GM23338 (cell line): ENCODE measurements around the gene CETP. TPM values are rescaled to one million over a fixed set of nuclear protein-coding genes. Genes with fewer than 3 reads are reported as not detected.

ENCODE experiments used
- ATAC-seq: fragments of 200-7000 bp; cut with Tn5 transposase; 3 replicates; pipeline ENCODE4 v1.9.1; 2020
- DNase-seq: peaks from one replicate; pipeline ENCODE4 v3.0.0-alpha.2; 2015; ENCODE audit warnings: low spot score
- H2AFZ ChIP-seq: fragments of 200-600 bp; sonication (generic); 2 replicates; pipeline ENCODE4 v1.8.0; 2016; ENCODE audit warnings: antibody characterized with exemption, mild to moderate bottlenecking, moderate library complexity
- H3F3A ChIP-seq: fragments of 200-600 bp; sonication (generic); replicated peaks from 2 replicates; pipeline ENCODE4 v1.8.0; 2017; ENCODE audit warnings: antibody characterized with exemption, mixed run types, low read depth
- H3K27ac ChIP-seq: fragments of 200-600 bp; sonication (generic); 2 replicates; pipeline ENCODE4 v1.6.1; 2016; ENCODE audit warnings: low read depth
- H3K27me3 ChIP-seq: fragments of 200-600 bp; sonication (generic); 2 replicates; pipeline ENCODE4 v1.8.0; 2016; ENCODE audit warnings: mild to moderate bottlenecking, mixed run types, moderate library complexity; ENCODE audit not compliant: insufficient read depth
- H3K36me3 ChIP-seq: fragments of 200-600 bp; sonication (generic); 2 replicates; pipeline ENCODE4 v1.8.0; 2016; ENCODE audit warnings: mild to moderate bottlenecking; ENCODE audit not compliant: insufficient read depth
- H3K4me1 ChIP-seq: fragments of 200-600 bp; sonication (generic); 2 replicates; pipeline ENCODE4 v1.8.0; 2016; ENCODE audit warnings: mild to moderate bottlenecking, moderate library complexity; ENCODE audit not compliant: insufficient read depth
- H3K4me2 ChIP-seq: fragments of 200-600 bp; sonication (generic); 2 replicates; pipeline ENCODE4 v1.7.1; 2017; ENCODE audit warnings: mixed run types
- H3K4me3 ChIP-seq: fragments of 200-600 bp; sonication (generic); 2 replicates; pipeline ENCODE4 v1.6.1; 2016; ENCODE audit warnings: mixed run types
- H3K79me2 ChIP-seq: fragments of 200-600 bp; sonication (generic); replicated peaks from 2 replicates; pipeline ENCODE4 v1.8.0; 2017; ENCODE audit warnings: mild to moderate bottlenecking; ENCODE audit not compliant: insufficient read depth
- H3K9me2 ChIP-seq: fragments of 200-600 bp; sonication (generic); 2 replicates; pipeline ENCODE4 v1.8.0; 2017; ENCODE audit not compliant: insufficient read depth
- H4K20me1 ChIP-seq: fragments of 200-600 bp; sonication (generic); replicated peaks from 2 replicates; pipeline ENCODE4 v1.8.0; 2017; ENCODE audit warnings: mild to moderate bottlenecking; ENCODE audit not compliant: insufficient read depth
- H3K27ac Mint-ChIP-seq: 2 replicates; pipeline ENCODE4 v1.8.0; 2020; ENCODE audit warnings: inconsistent platforms, mild to moderate bottlenecking, moderate library complexity, mixed read lengths
- H3K27me3 Mint-ChIP-seq: 3 replicates; pipeline ENCODE4 v1.8.0; 2022; ENCODE audit warnings: low read depth, mild to moderate bottlenecking, moderate library complexity, mixed read lengths, inconsistent platforms; ENCODE audit not compliant: insufficient read depth, poor library complexity
- H3K36me3 Mint-ChIP-seq: 3 replicates; pipeline ENCODE4 v1.8.0; 2021; ENCODE audit warnings: low read depth, mild to moderate bottlenecking, inconsistent platforms, moderate library complexity, mixed read lengths
- H3K4me1 Mint-ChIP-seq: 3 replicates; pipeline ENCODE4 v1.8.0; 2020; ENCODE audit warnings: mild to moderate bottlenecking, inconsistent platforms, mixed read lengths
- H3K4me3 Mint-ChIP-seq: 3 replicates; pipeline ENCODE4 v1.8.0; 2021; ENCODE audit warnings: moderate library complexity, mild to moderate bottlenecking, inconsistent platforms, mixed read lengths
- H3K9me3 Mint-ChIP-seq: 3 replicates; pipeline ENCODE4 v1.8.0; 2020; ENCODE audit warnings: moderate library complexity, mild to moderate bottlenecking, inconsistent platforms, mixed read lengths
- CREB1 ChIP-seq: fragments of 250-450 bp; sonication (Bioruptor Pico); IDR thresholded peaks from 2 replicates; pipeline ENCODE4 v1.5.0; 2020; ENCODE audit warnings: low read depth, mild to moderate bottlenecking, moderate library complexity
- EZH2 ChIP-seq: fragments of 200-600 bp; sonication (generic); IDR thresholded peaks from one replicate; pipeline ENCODE4 v1.8.0; 2017; ENCODE audit warnings: antibody characterized with exemption, mild to moderate bottlenecking, low read depth; ENCODE audit not compliant: unreplicated experiment
- EZH2phosphoT487 ChIP-seq: fragments of 200-600 bp; sonication (generic); IDR thresholded peaks from one replicate; pipeline ENCODE4 v1.8.1; 2018; ENCODE audit warnings: antibody characterized with exemption; ENCODE audit not compliant: unreplicated experiment
- JUNB ChIP-seq: IDR thresholded peaks from one replicate; pipeline ENCODE4 v1.6.1; 2016; ENCODE audit warnings: antibody characterized with exemption; ENCODE audit not compliant: unreplicated experiment
- NANOG ChIP-seq: IDR thresholded peaks from 2 replicates; pipeline ENCODE4 v1.6.1; 2016; ENCODE audit warnings: antibody characterized with exemption, borderline replicate concordance
- REST ChIP-seq: IDR thresholded peaks from one replicate; pipeline ENCODE4 v1.6.1; 2018; ENCODE audit warnings: antibody characterized with exemption; ENCODE audit not compliant: unreplicated experiment
- STAT1 ChIP-seq: IDR thresholded peaks from one replicate; pipeline ENCODE4 v1.6.1; 2016; ENCODE audit warnings: antibody characterized with exemption; ENCODE audit not compliant: unreplicated experiment
- ZNF114 ChIP-seq: fragments of 250-450 bp; sonication (Bioruptor Pico); IDR thresholded peaks from 2 replicates; pipeline ENCODE4 v1.5.0; 2020; ENCODE audit warnings: mild to moderate bottlenecking, moderate library complexity
- ZNF331 ChIP-seq: fragments of 250-450 bp; sonication (Bioruptor Pico); IDR thresholded peaks from 2 replicates; pipeline ENCODE4 v1.5.0; 2020; ENCODE audit warnings: low read depth, mild to moderate bottlenecking, moderate library complexity
- polyA plus RNA-seq: library from polyadenylated mRNA; unstranded; fragments of >200 nt; fragmentation: Nextera tagmentation; extraction: Ambion mirVana; gene quantifications from 2 replicates; pipeline ENCODE4 v1.2.1, GENCODE V29; 2016
- total RNA-seq: library from RNA; depleted of rRNA; stranded (reverse); fragments of >200 nt; shearing (Covaris generic); gene quantifications from 2 replicates; pipeline ENCODE4 v1.2.3, GENCODE V29; 2014
- TF ChIP-seq, protein P1 (sequence below), 2 experiments: fragments of 200-600 bp in 1 of 2; sonication (generic) in 1 of 2; conservative IDR thresholded peaks; 2 replicates each; pipeline versions ENCODE4 v1.5.1 to v1.6.1; 2016 to 2017; ENCODE audit warnings: antibody characterized with exemption in 2 of 2, low read depth in 2 of 2, mild to moderate bottlenecking in 2 of 2, moderate library complexity in 1 of 2
- TF ChIP-seq, protein P2 (sequence below): fragments of 250-450 bp; sonication (Bioruptor Pico); IDR thresholded peaks from 2 replicates; pipeline ENCODE4 v1.5.0; 2020; ENCODE audit warnings: mild to moderate bottlenecking, moderate library complexity

The CETP gene
- total and polyA plus RNA-seq, 2 experiments from 2014 or later, result not detected

GRCh38 chr16:57007530-57007929 is 45.8 kb downstream of the CETP start:
- H2AFZ ChIP-seq, result no peak overlapping the region
- no peak overlapping the region for H3K4me3 ChIP-seq
- TF ChIP-seq NANOG, result no peak
- no peak for TF ChIP-seq STAT1
- TF ChIP-seq CREB1 (CRISPR knock-in tag), result no peak
- Mint-ChIP-seq H3K27me3 (peaks cover 8% of the 10 kb centered on the region), H3K4me3 (no peak overlapping the region), H3K36me3 (no peaks in the 10 kb centered on the region), H3K9me3 (no peaks in the 10 kb centered on the region), H3K4me1 (peaks cover 23% of the 10 kb centered on the region), H3K27ac (no peak overlapping the region)
- no peak overlapping the region for H3K27ac ChIP-seq
- peaks cover 11% of the 10 kb centered on the region for H3K4me1 ChIP-seq
- H3K4me2 ChIP-seq, result no peak overlapping the region
- H3K27me3 ChIP-seq, result no peaks in the 10 kb centered on the region
- no peaks in the 10 kb centered on the region for H3F3A ChIP-seq
- no peaks in the 10 kb centered on the region for H3K36me3 ChIP-seq
- ATAC-seq (no peak), DNase-seq (no peak)
- H4K20me1 ChIP-seq, result no peaks in the 10 kb centered on the region
- no peaks in the 10 kb centered on the region for H3K9me2 ChIP-seq
- H3K79me2 ChIP-seq, result no peaks in the 10 kb centered on the region

DNA sequence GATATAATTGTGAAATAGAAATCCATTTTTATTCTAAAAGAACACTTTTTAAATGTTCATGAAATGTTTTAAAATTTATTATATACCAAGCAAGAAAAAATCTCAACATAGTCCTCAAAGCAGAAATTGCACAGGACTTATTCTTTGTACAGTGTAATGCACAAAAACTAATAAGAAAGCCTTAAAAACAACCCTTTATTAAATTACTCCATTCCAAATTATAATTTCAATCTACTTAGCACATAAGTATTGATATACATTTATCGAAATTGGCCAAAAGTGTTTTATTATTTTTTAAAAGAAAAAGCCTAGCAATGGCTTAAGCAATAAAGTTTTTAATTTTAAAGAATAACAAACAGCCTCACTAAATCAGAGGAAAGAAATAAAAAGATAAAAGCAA is 46.7 kb downstream of the CETP start:
- ATAC-seq, result no peak
- Mint-ChIP-seq H3K9me3 (no peaks in the 10 kb centered on the region), H3K36me3 (no peaks in the 10 kb centered on the region), H3K27ac (no peak overlapping the region), H3K27me3 (peaks cover 8% of the 10 kb centered on the region), H3K4me1 (peaks cover 24% of the 10 kb centered on the region), H3K4me3 (no peak overlapping the region)
- Histone ChIP-seq H3K27me3 (no peaks in the 10 kb centered on the region), H3K9me2 (no peaks in the 10 kb centered on the region), H3F3A (no peaks in the 10 kb centered on the region), H3K36me3 (no peaks in the 10 kb centered on the region), H3K4me1 (peaks cover 11% of the 10 kb centered on the region), H2AFZ (no peak overlapping the region), H3K79me2 (no peaks in the 10 kb centered on the region), H4K20me1 (no peaks in the 10 kb centered on the region), H3K27ac (no peak overlapping the region), H3K4me3 (no peak overlapping the region), H3K4me2 (no peak overlapping the region)
- no peak for DNase-seq
- no peak for TF ChIP-seq CREB1 (CRISPR knock-in tag)
- no peak for TF ChIP-seq ZNF114 (CRISPR knock-in tag)
- TF ChIP-seq, protein P1, sequence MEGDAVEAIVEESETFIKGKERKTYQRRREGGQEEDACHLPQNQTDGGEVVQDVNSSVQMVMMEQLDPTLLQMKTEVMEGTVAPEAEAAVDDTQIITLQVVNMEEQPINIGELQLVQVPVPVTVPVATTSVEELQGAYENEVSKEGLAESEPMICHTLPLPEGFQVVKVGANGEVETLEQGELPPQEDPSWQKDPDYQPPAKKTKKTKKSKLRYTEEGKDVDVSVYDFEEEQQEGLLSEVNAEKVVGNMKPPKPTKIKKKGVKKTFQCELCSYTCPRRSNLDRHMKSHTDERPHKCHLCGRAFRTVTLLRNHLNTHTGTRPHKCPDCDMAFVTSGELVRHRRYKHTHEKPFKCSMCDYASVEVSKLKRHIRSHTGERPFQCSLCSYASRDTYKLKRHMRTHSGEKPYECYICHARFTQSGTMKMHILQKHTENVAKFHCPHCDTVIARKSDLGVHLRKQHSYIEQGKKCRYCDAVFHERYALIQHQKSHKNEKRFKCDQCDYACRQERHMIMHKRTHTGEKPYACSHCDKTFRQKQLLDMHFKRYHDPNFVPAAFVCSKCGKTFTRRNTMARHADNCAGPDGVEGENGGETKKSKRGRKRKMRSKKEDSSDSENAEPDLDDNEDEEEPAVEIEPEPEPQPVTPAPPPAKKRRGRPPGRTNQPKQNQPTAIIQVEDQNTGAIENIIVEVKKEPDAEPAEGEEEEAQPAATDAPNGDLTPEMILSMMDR (conservative IDR thresholded peaks at IDR 0.05; ENCODE audit: low read depth in 2 of 2), result no peak
- TF ChIP-seq NANOG, result no peak
- no peak for TF ChIP-seq STAT1
- TF ChIP-seq, protein P2, sequence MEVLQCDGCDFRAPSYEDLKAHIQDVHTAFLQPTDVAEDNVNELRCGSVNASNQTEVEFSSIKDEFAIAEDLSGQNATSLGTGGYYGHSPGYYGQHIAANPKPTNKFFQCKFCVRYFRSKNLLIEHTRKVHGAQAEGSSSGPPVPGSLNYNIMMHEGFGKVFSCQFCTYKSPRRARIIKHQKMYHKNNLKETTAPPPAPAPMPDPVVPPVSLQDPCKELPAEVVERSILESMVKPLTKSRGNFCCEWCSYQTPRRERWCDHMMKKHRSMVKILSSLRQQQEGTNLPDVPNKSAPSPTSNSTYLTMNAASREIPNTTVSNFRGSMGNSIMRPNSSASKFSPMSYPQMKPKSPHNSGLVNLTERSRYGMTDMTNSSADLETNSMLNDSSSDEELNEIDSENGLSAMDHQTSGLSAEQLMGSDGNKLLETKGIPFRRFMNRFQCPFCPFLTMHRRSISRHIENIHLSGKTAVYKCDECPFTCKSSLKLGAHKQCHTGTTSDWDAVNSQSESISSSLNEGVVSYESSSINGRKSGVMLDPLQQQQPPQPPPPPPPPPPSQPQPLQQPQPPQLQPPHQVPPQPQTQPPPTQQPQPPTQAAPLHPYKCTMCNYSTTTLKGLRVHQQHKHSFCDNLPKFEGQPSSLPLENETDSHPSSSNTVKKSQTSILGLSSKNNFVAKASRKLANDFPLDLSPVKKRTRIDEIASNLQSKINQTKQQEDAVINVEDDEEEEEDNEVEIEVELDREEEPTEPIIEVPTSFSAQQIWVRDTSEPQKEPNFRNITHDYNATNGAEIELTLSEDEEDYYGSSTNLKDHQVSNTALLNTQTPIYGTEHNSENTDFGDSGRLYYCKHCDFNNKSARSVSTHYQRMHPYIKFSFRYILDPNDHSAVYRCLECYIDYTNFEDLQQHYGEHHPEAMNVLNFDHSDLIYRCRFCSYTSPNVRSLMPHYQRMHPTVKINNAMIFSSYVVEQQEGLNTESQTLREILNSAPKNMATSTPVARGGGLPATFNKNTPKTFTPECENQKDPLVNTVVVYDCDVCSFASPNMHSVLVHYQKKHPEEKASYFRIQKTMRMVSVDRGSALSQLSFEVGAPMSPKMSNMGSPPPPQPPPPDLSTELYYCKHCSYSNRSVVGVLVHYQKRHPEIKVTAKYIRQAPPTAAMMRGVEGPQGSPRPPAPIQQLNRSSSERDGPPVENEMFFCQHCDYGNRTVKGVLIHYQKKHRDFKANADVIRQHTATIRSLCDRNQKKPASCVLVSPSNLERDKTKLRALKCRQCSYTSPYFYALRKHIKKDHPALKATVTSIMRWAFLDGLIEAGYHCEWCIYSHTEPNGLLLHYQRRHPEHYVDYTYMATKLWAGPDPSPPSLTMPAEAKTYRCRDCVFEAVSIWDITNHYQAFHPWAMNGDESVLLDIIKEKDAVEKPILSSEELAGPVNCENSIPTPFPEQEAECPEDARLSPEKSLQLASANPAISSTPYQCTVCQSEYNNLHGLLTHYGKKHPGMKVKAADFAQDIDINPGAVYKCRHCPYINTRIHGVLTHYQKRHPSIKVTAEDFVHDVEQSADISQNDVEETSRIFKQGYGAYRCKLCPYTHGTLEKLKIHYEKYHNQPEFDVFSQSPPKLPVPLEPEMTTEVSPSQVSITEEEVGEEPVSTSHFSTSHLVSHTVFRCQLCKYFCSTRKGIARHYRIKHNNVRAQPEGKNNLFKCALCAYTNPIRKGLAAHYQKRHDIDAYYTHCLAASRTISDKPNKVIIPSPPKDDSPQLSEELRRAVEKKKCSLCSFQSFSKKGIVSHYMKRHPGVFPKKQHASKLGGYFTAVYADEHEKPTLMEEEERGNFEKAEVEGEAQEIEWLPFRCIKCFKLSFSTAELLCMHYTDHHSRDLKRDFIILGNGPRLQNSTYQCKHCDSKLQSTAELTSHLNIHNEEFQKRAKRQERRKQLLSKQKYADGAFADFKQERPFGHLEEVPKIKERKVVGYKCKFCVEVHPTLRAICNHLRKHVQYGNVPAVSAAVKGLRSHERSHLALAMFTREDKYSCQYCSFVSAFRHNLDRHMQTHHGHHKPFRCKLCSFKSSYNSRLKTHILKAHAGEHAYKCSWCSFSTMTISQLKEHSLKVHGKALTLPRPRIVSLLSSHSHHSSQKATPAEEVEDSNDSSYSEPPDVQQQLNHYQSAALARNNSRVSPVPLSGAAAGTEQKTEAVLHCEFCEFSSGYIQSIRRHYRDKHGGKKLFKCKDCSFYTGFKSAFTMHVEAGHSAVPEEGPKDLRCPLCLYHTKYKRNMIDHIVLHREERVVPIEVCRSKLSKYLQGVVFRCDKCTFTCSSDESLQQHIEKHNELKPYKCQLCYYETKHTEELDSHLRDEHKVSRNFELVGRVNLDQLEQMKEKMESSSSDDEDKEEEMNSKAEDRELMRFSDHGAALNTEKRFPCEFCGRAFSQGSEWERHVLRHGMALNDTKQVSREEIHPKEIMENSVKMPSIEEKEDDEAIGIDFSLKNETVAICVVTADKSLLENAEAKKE (CRISPR knock-in tag), result no peak
- no peak for TF ChIP-seq EZH2phosphoT487
- no peak for TF ChIP-seq EZH2
- no peak for TF ChIP-seq JUNB
- no peak for TF ChIP-seq ZNF331 (CRISPR knock-in tag)
- TF ChIP-seq REST, result no peak
